Psoas muscle (tissue), 8 donors: Measurements from ENCODE around the gene ZNF534. TPM values are rescaled to one million over a fixed set of nuclear protein-coding genes. Genes with fewer than 3 reads are reported as not detected.

Experiments
- ATAC-seq, 4 donors: fragments of 200-7000 bp; cut with Tn5 transposase; one replicate each; pipeline ENCODE4 v1.9.1; 2020; ENCODE audit warnings: moderate library complexity in 3 of 4, mild to moderate bottlenecking in 2 of 4
- DNase-seq, 2 donors: peaks; one replicate each; pipeline ENCODE4 v3.0.0-alpha.2; 2020
- H3K27ac ChIP-seq: fragments of 200-600 bp; one replicate; pipeline ENCODE4 v1.8.0; 2022
- H3K27me3 ChIP-seq, 3 donors: fragments of 200-600 bp in 1 of 3; one replicate each; pipeline versions ENCODE4 v1.6.1 to v1.8.0; 2013 to 2022; ENCODE audit warnings: low read length in 2 of 3, mild to moderate bottlenecking in 2 of 3, moderate library complexity in 1 of 3; ENCODE audit not compliant: insufficient read depth in 3 of 3
- H3K36me3 ChIP-seq, 2 donors: fragments of 200-600 bp in 1 of 2; one replicate each; pipeline versions ENCODE4 v1.6.1 to v1.8.0; 2013 to 2022; ENCODE audit warnings: low read depth in 1 of 2, mild to moderate bottlenecking in 1 of 2, moderate library complexity in 1 of 2; ENCODE audit not compliant: insufficient read depth in 1 of 2
- H3K4me1 ChIP-seq: fragments of 200-600 bp; one replicate; pipeline ENCODE4 v1.8.0; 2022
- H3K4me3 ChIP-seq: fragments of 200-600 bp; one replicate; pipeline ENCODE4 v1.8.0; 2022; ENCODE audit warnings: mild to moderate bottlenecking
- H3K9me3 ChIP-seq: fragments of 200-600 bp; one replicate; pipeline ENCODE4 v1.8.0; 2022
- CTCF ChIP-seq: fragments of 200-600 bp; IDR thresholded peaks from one replicate; pipeline ENCODE4 v1.8.0; 2022; ENCODE audit warnings: antibody characterized with exemption
- WGBS, 3 donors: extraction: QIAGEN DNeasy Blood & Tissue Kit; methylation state at CpG; one replicate each; pipeline versions ENCODE4 v1.1.6 to v1.1.7; 2013; 5-methylcytosine and 5-hydroxymethylcytosine counted together
- intact Hi-C, 2 donors: fragments of 100-400 bp; cut with DNase I; formaldehyde crosslinking; loops; one replicate each; pipeline versions ENCODE4 v1.11.0 to v1.14.2; 2022
- long read RNA-seq, 2 donors: library from polyadenylated mRNA; unstranded; transcript quantifications; one replicate each; pipeline ENCODE4 v2.0.0, GENCODE V29; 2021
- polyA plus RNA-seq, 3 donors: library from polyadenylated mRNA; stranded (reverse); fragments of 200-250 nt; gene quantifications; one replicate each; pipeline ENCODE4 v1.2.3, GENCODE V29; 2013
- total RNA-seq, 4 donors: library from RNA; stranded (reverse); fragmentation: NEBNext Ultra II Directional in 2 of 4; extraction: Animal tissue kit (Norgen Biotek cat#: 25700) in 2 of 4; gene quantifications; one replicate each; pipeline versions ENCODE4 v1.2.1 to v1.2.4, GENCODE V29; 2021 to 2023
- donor health status: healthy with polysubstance abuse.
- donor health status: DM: no; HTN: no; CAD: no; lungs with moderate emphysema.
- donor health status: Bipolar disorder and iron deficiency.
- donor health status: healthy.
- donor health status: DM: yes; HTN: yes; CAD: no.
- donor health status: DM: no; HTN: no; CAD: no.
- donor health status: DM: no; HTN: no; CAD: no.
- donor health status: DM: yes; HTN: yes; CAD: no.

ZNF534 gene
- under 1 TPM in 2 of 4 donors, not detected in 2; 0.11 to 0.16 TPM for total RNA-seq
- under 1 TPM; 0.07 to 0.52 (median 0.14) TPM for polyA plus RNA-seq
- long read RNA-seq, donor 1 = 0 reads
- long read RNA-seq, donor 2 = 0 reads

- no peak for TF ChIP-seq CTCF
- peaks cover 24% of the 10 kb centered on the region for H3K9me3 ChIP-seq
- no peak for DNase-seq
- H3K27ac ChIP-seq = no peak within 1 kb of the TSS
- no peak within 1 kb of the TSS for H3K4me3 ChIP-seq
- intact Hi-C loops = no loop called here
- H3K27me3 ChIP-seq = no peaks in the 10 kb centered on the region
- no peaks in the 10 kb centered on the region for H3K4me1 ChIP-seq
- peaks cover 0 to 8% of the 10 kb centered on the region in 2 donors for H3K36me3 ChIP-seq
- no peak for ATAC-seq
- 61 to 63% (median 62%) methylated on average over 27 of the region's 27 CpGs for WGBS, 3 donors
These were observed at the start of gene ZNF534 for GRCh38 chr19:52428937-52429336. Gene ZNF534, plus strand, starts transcription at chr19:52429148. Its CDS starts 2,327 bp downstream, at chr19:52431475.

- Histone ChIP-seq H3K4me3 (no peak overlapping the region), H3K27me3 (no peaks in the 10 kb centered on the region), H3K9me3 (peaks cover 38% of the 10 kb centered on the region), H3K27ac (no peak overlapping the region), H3K4me1 (no peaks in the 10 kb centered on the region), H3K36me3 (peaks cover 5 to 11% of the 10 kb centered on the region in 2 donors)
- ATAC-seq (no peak), DNase-seq (no peak)
- intact Hi-C loops = no loop called here
- no peak for TF ChIP-seq CTCF
- WGBS, 3 donors = 48 to 53% (median 50%) methylated on average over 1 of the region's 1 CpG
These were observed 37.8 kb upstream of the ZNF534 start for GRCh38 chr19:52391135-52391534.

GRCh38 chr19:52397310-52398080 is 31.5 kb upstream of the ZNF534 start, which contains the start of gene ZNF528:
Gene ZNF528, plus strand, starts transcription at chr19:52397849. Its CDS starts 4,165 bp downstream, at chr19:52402014.
- 0 to 1% (median 1%) methylated on average over 36 of the region's 36 CpGs for WGBS, 3 donors
- peak within 1 kb of the TSS; percentile 82 for H3K4me3 ChIP-seq
- no peaks in the 10 kb centered on the region for H3K27me3 ChIP-seq
- no peak for TF ChIP-seq CTCF
- peaks cover 6% of the 10 kb centered on the region for H3K4me1 ChIP-seq
- H3K9me3 ChIP-seq = peaks cover 7% of the 10 kb centered on the region
- H3K36me3 ChIP-seq = peaks cover 16 to 47% of the 10 kb centered on the region in 2 donors
- H3K27ac ChIP-seq = peak within 1 kb of the TSS; percentile 67
- DNase-seq = peak; percentile 97 to 98
- peak; percentile 99 to 100 (median 100) for ATAC-seq
- intact Hi-C loops = no loop called here

GRCh38 chr19:52398081-52398441 is 30.9 kb upstream of the ZNF534 start:
- DNase-seq (peak; percentile 8 to 50), ATAC-seq (peak; percentile 10 to 65 (median 37))
- Histone ChIP-seq H3K36me3 (peaks cover 16 to 53% of the 10 kb centered on the region in 2 donors), H3K27ac (peak overlapping the region; percentile 67), H3K9me3 (peaks cover 4% of the 10 kb centered on the region), H3K4me1 (peaks cover 6% of the 10 kb centered on the region), H3K27me3 (no peaks in the 10 kb centered on the region), H3K4me3 (peak overlapping the region; percentile 82)
- WGBS, 3 donors = 0 to 3% (median 3%) methylated on average over 14 of the region's 14 CpGs
- TF ChIP-seq CTCF = no peak
- intact Hi-C loops = no loop called here
